Lower leg skin (tissue), 3 donors: Measurements from ENCODE around the gene DRD1.

Source experiments
- POLR2A ChIP-seq, 2 donors: fragments of 450-650 bp; IDR thresholded peaks; one replicate each; pipeline ENCODE4 v1.6.1; 2016 to 2017; ENCODE audit warnings: antibody characterized with exemption in 2 of 2, mild to moderate bottlenecking in 1 of 2, moderate library complexity in 1 of 2
- TF ChIP-seq, protein P1 (sequence below), 3 donors: fragments of 450-650 bp; IDR thresholded peaks; one replicate each; pipeline ENCODE4 v1.5.1; 2016; ENCODE audit warnings: antibody characterized with exemption in 3 of 3, mild to moderate bottlenecking in 3 of 3, moderate library complexity in 2 of 3

DNA sequence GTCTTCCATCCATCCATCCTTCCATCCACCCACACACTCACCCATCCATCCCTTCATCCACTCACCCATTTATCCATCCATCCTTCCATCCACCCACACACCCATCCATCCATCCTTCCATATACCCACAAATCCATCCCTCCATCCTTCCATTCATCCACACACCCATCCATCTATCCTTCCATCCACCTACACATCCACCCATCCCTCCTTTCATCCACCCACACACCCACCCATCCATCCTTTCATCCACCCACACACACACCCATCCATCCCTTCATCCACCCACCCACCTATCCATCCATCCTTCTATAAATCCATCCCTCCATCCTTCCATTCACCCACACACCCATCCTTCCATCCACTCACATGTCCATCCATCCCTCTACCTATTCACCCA lies 23.6 kb downstream of the DRD1 start:
- TF ChIP-seq, protein P1, sequence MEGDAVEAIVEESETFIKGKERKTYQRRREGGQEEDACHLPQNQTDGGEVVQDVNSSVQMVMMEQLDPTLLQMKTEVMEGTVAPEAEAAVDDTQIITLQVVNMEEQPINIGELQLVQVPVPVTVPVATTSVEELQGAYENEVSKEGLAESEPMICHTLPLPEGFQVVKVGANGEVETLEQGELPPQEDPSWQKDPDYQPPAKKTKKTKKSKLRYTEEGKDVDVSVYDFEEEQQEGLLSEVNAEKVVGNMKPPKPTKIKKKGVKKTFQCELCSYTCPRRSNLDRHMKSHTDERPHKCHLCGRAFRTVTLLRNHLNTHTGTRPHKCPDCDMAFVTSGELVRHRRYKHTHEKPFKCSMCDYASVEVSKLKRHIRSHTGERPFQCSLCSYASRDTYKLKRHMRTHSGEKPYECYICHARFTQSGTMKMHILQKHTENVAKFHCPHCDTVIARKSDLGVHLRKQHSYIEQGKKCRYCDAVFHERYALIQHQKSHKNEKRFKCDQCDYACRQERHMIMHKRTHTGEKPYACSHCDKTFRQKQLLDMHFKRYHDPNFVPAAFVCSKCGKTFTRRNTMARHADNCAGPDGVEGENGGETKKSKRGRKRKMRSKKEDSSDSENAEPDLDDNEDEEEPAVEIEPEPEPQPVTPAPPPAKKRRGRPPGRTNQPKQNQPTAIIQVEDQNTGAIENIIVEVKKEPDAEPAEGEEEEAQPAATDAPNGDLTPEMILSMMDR (IDR thresholded peaks at IDR 0.05): no peak
- no peak for TF ChIP-seq POLR2A (IDR thresholded peaks at IDR 0.05)
